HEK293 (cell line): ENCODE results near the gene FBL.
"Not testable (repeated sequence)": the region's sequence is repeated elsewhere in the genome, so short reads cannot be mapped to it uniquely, and the experiment has no call there.

Source experiments
- CTCF ChIA-PET: fragments of 350-600 bp; formaldehyde crosslinking; extraction: SDS; loops from one replicate; lab custom pipeline; 2021; ENCODE audit warnings: antibody characterized with exemption; lab: Yijun Ruan, JAX
- POLR2A ChIA-PET: fragments of 300-600 bp; formaldehyde crosslinking; extraction: SDS; loops from one replicate; lab custom pipeline; 2020; ENCODE audit warnings: antibody characterized with exemption, inconsistent platforms; lab: Yijun Ruan, JAX
- H3K27ac ChIP-seq: fragments of 200-500 bp; sonication (Bioruptor generic); 2 replicates; pipeline ENCODE4 v1.5.1; 2014; ENCODE audit warnings: low read depth, low read length, control low read depth, inconsistent platforms; ENCODE audit errors: extremely low read depth
- H3K36me3 ChIP-seq, 2 experiments: fragments of 200-500 bp in 1 of 2; sonication (Bioruptor generic) in 1 of 2; 1 replicate in 1 of 2; 2 replicates in 1 of 2; pipeline ENCODE4 v1.5.1; 2014 to 2017; ENCODE audit warnings: inconsistent platforms in 2 of 2, low read length in 2 of 2; ENCODE audit not compliant: control insufficient read depth in 2 of 2, insufficient read depth in 1 of 2
- H3K4me1 ChIP-seq: fragments of 200-500 bp; sonication (Bioruptor generic); 2 replicates; pipeline ENCODE4 v1.5.1; 2014; ENCODE audit warnings: mild to moderate bottlenecking, low read length, inconsistent platforms; ENCODE audit not compliant: control insufficient read depth, insufficient read depth
- H3K4me3 ChIP-seq: 2 replicates; pipeline ENCODE4 v1.5.1; 2011; ENCODE audit warnings: low read depth, mild to moderate bottlenecking, control low read depth, low read length, moderate library complexity
- H3K9me3 ChIP-seq: fragments of 200-500 bp; sonication (Bioruptor generic); 2 replicates; pipeline ENCODE4 v1.5.1; 2014; ENCODE audit warnings: low read depth, low read length, inconsistent platforms; ENCODE audit not compliant: control insufficient read depth, insufficient read depth
- EGR2 ChIP-seq: fragments of 450-650 bp; formaldehyde crosslinking; IDR thresholded peaks from 2 replicates; pipeline ENCODE4 v1.5.1; 2016; ENCODE audit warnings: low read depth, missing biosample characterization, missing genetic modification characterization

The FBL gene

DNA sequence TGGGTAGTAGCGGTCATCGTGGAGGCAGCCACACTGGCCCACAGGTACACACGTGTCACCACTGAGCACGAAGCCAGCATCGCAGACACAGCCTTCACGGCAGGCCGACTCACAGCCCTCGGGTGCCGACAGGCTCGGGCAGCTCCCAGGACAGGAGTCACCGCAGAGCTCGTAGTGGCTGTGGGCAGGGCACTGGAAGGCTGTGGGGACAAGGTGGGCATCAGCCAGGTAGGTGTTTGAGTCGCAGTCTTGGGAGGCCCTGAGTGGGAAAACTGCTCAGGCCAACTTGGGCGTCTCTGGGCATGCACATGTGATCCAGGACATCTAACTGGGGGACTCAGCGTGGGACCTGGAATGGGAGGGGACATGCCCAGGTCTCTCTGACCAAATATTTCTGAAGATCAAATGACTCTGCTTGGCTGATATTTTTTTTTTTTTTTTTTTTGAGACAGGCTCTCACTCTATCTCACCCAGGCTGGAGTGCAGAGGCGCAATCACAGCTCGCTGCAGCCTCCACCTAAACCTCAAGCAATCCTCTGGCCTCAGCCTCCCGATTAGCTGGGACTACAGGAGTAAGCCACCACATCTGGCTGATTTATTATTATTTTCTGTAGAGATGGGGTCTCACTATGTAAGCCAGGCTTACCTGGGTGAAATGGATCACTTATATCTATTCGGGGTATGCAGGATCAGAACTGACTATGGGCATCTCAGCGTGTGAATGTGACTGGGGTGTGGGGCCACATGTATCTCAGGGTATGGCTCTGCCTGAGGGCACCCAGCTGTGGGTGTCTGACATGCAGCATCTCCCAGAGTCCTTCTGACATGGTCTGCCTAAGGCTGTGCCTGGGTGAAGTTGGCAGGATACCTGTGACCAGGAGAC lies 43.9 kb upstream of the FBL start:
- 0 out of 2 replicates have a peak, but pooled peaks have one; percentile 21 for TF ChIP-seq EGR2 (tag by site-specific recombination)
- H3K27ac ChIP-seq, H3K9me3 ChIP-seq, H3K36me3 ChIP-seq, H3K4me1 ChIP-seq, H3K4me3 ChIP-seq: not testable (repeated sequence)
- CTCF ChIA-PET: interaction anchor here (1.0 kb wide), 1 partner anchor 96 kb away, joined by 3 read pairs; no protein-coding TSS in a partner anchor
- POLR2A ChIA-PET: interaction anchor here (1.5 kb wide), 1 partner anchor 80 kb away, joined by 3 read pairs; the partner anchor contains the start of gene PSMC4

DNA sequence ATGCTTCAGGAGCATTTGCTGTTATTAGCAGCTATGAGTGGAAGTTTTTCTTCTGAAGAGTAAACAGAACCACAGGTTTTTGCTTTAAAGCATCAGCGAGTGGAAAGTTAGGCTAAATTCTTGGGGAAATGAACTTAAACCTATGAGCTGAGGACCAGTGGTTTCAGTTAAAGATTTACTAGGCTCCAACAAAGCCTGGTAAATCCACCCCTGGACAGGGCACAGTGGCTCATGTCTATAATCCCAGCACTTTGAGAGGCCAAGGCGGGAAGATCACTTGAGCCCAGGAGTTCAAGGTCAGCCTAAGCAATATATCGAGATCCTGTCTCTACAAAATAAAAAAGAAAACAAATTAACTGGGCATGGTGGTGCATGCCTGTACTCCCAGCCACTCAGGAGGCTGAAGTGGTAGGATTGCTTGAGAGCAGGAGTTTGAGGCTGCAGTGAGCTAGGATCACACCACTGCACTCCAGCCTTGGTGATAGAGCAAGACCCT lies 41.3 kb upstream of the FBL start:
- H3K9me3 ChIP-seq, CTCF ChIA-PET, H3K4me3 ChIP-seq, H3K36me3 ChIP-seq, H3K27ac ChIP-seq, POLR2A ChIA-PET, H3K4me1 ChIP-seq: not testable (repeated sequence)

DNA sequence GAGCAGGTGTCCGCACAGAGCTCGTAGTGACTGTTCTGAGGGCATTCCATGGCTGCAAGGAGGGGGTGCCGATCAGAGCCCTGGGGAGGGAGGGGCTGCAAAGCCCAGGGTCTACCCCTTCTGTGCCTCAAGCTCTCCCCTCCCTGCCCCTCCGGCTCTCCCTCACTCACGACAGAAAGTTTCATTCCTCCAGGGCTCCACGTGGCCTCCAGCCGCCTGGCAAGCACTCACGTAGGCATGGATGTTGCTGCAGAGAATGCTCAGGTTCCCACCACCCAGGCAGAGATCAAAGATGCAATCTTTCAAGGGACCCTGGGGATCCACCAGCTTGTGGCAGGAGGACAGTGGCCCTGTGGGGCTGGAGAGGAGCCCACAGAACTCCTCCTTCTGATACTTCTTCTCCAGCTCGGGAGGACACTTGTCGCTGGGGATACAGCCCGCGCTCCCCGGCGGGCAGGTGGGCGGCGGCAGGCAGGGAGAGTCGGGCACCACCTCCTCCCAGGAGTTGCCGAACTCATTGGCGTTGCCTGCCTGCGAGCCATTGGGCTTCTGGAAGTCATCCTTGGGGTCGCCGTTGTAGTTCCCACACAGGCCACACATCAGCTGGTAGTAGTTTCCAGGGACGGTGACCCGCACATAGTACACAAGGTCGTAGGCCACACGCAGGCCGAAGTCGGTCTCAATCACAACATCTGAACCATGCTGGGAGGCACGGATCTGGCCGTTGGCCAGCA lies 39.8 kb upstream of the FBL start:
- POLR2A ChIA-PET, H3K27ac ChIP-seq, CTCF ChIA-PET, H3K36me3 ChIP-seq, H3K9me3 ChIP-seq, H3K4me3 ChIP-seq, H3K4me1 ChIP-seq: not testable (repeated sequence)

DNA sequence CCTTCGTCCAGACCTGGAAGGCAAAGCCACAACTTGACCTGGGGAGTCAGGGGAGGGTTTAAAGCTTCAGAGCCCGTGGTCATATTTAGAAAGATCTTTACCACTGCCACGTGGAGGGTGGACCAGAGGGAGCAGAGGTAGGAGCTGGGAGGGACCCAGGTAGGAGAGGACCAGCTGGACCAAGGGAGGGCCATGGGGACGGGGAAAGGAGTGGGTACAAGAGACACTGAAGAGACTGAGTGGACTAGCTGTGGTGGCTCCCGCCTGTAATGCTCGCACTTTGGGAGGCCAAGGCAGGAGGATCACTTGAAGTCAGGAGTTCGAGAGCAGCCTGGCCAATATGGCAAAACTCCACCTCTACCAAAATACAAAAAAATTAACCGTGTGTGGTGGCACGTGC lies 38.5 kb upstream of the FBL start:
- H3K36me3 ChIP-seq, H3K27ac ChIP-seq, H3K4me1 ChIP-seq, H3K4me3 ChIP-seq, POLR2A ChIA-PET, CTCF ChIA-PET, H3K9me3 ChIP-seq: not testable (repeated sequence)

DNA sequence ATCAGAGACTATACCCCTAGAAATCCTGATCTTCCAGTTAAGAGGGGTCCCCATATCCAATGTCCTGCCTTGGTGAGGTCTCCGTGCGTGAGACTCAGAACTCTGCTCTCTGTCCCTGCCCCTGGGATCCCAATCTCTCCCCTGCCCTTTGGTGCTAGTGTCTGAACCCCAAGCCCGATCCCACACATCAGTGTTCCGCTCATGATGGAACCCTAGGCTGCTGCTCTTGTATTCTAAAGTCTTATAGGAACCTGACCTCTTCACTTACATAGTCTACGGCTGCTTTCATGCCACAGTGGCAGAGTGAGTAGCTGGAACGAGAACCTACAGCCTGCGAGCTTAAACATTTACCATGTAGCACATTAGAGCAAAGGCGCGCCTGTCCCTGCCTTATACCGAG lies 36.5 kb upstream of the FBL start:
- POLR2A ChIA-PET, H3K27ac ChIP-seq, H3K4me3 ChIP-seq, H3K36me3 ChIP-seq, H3K4me1 ChIP-seq, H3K9me3 ChIP-seq: not testable (repeated sequence)
- CTCF ChIA-PET: interaction anchor here (0.6 kb wide), 1 partner anchor 346 kb away, joined by 3 read pairs; no protein-coding TSS in a partner anchor

DNA sequence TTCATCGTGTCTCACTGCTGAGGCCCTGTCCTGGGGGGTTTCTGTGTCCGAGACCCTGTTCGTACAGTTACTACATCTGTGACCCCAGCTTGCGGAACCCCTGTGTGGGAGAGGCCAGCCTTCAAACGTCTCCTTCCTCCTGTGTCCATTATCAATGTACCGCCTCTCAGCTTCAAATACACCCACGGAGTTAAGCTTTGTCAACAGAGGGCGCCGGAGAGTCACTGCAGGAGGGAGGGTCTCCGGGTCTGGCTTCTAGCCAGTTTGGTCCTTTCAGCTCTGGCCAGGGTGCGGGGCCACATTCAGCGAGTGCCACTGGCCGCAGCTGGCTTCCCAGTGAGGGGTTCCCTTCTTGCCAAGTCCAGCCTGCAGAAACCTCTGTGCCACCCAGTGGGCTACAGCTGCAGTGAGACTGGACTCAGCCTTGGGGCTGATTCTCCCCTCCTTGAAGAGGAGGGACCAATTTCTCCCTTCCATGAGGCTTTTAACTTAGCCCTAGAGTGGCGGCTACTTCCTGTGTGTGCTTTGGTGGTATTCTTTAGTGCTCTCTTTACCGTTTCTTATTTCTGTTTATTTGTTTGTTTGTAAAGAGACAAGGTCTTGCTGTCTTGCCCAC lies 35.4 kb upstream of the FBL start:
- H3K36me3 ChIP-seq, POLR2A ChIA-PET, H3K4me3 ChIP-seq, H3K4me1 ChIP-seq, H3K9me3 ChIP-seq, H3K27ac ChIP-seq: not testable (repeated sequence)
- CTCF ChIA-PET: interaction anchor here (0.6 to 0.8 kb wide), 2 partner anchors 88 to 278 kb away, joined by 3 read pairs; no protein-coding TSS in a partner anchor

DNA sequence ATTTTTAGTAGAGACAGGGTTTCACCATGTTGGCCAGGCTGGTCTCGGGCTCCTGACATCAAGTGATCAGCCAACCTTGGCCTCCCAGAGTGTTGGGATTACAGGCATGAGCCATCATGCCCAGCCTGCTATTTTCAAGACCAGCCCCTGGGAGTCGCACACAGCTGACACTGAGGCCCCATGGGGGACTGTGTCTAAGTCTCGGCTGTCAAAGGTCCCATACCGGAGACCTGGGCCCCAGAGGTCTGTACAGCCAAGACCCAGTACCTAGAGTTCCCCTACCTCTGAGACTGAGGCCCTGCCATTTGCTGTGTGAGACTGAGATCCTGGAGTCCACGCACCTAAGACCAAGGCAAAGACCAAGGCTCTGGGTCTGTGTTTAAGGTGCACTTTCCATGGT lies 34.1 kb upstream of the FBL start:
- H3K9me3 ChIP-seq, H3K4me3 ChIP-seq, H3K36me3 ChIP-seq, H3K27ac ChIP-seq, POLR2A ChIA-PET, H3K4me1 ChIP-seq: not testable (repeated sequence)
- CTCF ChIA-PET: interaction anchor here (1.1 kb wide), 1 partner anchor 90 kb away, joined by 3 read pairs; the partner anchor contains the start of gene PSMC4

DNA sequence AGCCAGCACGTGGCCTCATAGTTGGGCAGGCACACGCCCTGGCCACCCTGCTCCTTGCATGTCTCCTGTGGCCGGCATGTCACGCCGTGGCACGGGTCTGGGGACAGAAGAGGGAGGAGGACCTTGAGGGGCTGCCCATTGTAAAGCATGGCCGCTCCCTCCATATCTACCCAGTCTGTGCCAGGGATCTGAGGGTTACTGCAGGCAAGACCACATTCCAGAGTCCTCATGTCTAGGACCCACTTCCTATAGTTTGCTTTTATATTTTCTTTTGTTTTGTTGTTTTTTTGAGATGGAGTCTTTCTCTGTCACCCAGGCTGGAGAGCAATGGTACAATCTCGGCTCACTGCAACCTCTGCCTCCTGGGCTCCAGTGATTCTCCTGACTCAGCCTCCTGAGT lies 33.6 kb upstream of the FBL start:
- H3K9me3 ChIP-seq, POLR2A ChIA-PET: not testable (repeated sequence)
- CTCF ChIA-PET: interaction anchor here (1.1 kb wide), 1 partner anchor 91 kb away, joined by 3 read pairs; the partner anchor contains the start of gene PSMC4

More for the DNA sequence above, 33.6 kb upstream of the FBL start:
- not testable (repeated sequence) for H3K27ac ChIP-seq, H3K4me3 ChIP-seq, H3K4me1 ChIP-seq, H3K36me3 ChIP-seq
